Ureter (tissue), 1 donor: Measurements from ENCODE around the gene CD81. TPM values are rescaled to one million over a fixed set of nuclear protein-coding genes. Genes with fewer than 3 reads are reported as not detected.

Source experiments
- DNase-seq: peaks from one replicate; pipeline ENCODE4 v3.0.0-alpha.2; 2020; ENCODE audit warnings: low spot score
- total RNA-seq: library from RNA; stranded (reverse); gene quantifications from one replicate; pipeline ENCODE4 v1.2.4, GENCODE V29; 2023
- donor health status: DM: yes; HTN: yes; CAD: no.

The CD81 gene
- total RNA-seq, 1 donor from 2014 or later = 831 TPM

GRCh38 chr11:2375964-2376551 is 1.1 kb upstream of the CD81 start:
- DNase-seq = peak; percentile 67

- DNase-seq = peak; percentile 73
Measured at GRCh38 chr11:2377511-2378443, 667 bp downstream of the CD81 start.

DNA sequence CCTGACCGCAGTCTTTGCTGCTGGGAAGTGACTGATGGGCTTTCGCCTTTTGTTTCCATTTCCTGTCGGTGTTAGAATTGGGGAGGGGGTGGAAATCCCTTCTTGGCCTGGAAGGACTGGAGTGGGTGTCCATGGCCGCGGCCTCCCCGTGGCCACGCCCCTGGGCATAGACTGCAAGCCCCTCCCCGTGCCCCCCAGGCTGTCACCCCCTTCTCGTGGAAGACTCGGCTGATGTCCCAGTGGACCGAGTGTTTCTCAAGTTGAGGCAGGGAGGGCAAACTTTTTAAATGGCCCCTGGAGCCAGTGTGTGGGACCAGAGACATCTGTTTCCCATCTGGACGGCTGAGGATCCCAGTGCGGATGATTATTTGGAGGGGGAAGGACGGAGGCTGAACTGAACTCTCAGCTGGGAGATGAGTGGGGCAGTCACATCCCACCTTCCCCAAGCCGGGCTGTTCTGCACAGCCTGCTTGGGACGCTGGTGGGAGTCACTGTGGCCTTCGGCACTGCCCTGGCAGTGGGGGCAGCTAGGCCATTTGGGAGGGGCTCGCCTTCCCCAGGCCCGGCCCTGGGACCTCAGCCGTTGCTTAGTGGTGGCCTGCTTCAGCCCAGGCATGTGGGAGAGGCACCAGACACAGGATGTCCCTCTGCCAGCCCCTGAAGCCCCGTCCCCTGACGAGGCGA is 1.6 kb downstream of the CD81 start:
- peak; percentile 57 for DNase-seq

DNA sequence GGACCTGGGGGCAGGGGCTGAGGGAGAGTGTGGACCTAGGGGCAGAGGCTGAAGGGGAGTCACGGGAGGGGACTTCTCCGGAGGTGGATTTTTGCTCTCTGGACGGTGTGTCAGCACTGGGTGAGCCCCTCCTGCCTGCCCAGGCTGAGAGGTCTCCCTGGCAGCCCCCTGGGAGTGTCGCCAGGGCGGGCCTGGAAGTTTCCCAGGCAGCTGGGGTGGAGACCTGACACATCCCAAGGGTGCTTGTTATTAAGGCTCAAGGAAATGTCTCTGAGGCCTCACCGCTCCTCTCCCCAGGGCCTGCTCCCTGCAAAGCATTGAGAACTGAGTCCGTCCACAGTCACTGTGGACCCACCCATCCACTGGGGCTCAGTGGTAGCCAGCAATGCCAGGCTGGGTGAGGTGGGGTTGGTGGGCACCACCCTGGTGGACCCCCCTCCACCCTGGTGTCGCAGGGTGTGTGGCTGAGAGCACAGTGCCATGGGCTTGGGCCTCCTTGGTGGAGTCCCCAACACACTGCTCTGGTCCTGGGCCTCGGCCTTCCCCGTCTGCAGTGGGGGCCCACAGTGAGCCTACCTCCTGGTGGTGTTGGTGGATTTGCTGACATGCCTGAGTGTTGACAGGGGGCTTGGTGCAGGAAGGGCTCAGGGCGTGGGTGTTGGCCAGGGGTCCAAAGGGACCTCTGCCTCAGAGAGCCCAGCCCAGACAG is 2.5 kb downstream of the CD81 start:
- DNase-seq = no peak

- DNase-seq = no peak
Measured at GRCh38 chr11:2380396-2380795, 3.3 kb downstream of the CD81 start.

GRCh38 chr11:2380807-2381350 is 3.8 kb downstream of the CD81 start:
- DNase-seq = no peak

- no peak for DNase-seq
Measured at GRCh38 chr11:2381494-2382128, 4.5 kb downstream of the CD81 start.

GRCh38 chr11:2382129-2382517 is 5.0 kb downstream of the CD81 start:
- no peak for DNase-seq

DNA sequence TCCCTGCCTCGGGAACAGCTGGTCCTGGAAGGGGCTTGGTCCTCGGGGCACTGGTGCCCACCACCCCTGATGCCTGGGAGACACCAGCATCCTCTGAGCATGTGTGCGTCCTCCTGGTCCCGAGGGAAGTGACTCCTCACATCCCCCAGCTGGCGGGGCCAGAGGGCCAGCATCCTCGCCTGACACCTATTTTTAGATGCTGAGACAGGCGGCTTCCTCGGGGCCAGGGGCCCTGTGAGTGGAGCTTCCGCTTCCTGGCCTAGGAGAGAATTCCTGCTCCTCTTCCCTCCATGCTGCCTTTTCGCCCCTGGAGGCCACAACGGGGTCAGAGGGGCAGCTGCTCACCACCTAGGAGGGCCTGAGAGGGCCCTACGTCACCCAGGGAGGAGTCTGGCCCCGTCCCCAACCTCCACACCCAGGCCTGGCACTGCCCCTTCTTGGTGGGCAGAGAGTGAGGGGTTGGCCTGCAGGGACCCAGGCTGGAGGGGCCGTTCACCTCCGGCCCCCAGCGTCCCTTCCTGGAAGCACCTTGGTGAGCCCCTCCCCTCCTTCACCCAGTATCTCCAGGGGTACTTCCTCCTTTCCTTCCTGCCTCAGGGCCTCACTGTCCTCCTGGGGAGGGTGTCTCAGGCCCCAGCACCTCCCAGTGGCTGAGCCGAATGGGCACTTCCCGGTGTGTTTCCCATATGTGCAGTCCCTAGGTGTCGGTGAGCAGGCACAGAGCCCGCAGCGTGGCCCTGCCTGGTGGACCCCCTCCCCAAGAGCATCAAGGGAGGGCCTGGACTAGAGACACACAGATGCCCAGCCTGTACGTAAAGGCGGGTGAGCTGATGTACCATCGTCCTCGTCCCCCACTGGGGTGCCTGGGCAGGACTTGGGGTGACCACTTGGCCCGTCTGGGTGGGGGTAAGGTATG is 6.1 kb downstream of the CD81 start:
- DNase-seq = no peak

DNA sequence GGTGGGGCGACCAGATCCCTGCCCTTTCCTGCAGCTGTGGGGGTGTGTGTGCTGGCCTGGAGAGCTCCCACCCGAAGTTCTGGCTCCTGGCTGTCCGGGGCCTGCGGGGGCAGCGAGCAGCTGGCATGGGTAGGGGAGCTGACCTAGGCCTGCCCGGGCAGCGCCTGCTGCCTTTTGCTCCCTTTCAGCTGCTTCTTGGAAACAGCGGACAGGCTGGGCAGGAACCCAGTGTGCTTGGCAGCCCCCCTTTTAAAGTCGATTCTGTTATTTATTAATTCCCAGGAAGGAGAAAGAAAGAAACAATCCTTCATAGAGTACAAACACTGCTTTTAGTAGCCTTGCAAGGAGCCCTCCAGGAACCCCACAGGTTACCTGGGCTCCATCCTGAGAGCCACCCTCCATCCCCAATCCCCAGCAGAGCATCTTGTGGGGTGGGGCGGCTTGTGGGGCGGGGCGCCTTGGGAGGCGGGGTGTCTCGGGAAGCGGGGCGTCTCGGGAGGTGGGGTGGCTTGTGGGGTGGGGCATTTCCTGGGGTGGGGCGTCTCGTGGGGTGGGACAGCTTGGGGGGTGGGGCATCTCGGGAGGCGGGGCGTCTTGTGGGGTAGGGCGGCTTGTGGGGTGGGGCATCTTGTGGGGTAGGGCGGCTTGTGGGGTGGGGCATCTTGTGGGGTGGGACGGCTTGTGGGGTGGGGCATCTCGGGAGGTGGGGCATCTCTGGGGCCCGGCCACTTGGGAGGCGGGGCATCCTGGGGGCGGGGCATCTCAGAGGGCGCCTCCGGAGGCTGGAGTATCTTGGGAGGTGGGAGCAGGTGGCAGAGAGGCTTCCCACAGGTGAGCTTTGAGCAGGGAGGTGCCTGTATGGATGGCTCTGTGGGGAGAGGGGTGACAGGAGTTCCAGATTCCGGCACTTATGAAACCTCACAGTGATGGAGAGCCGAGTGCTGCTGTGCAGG is 7.0 kb downstream of the CD81 start:
- DNase-seq = peak; percentile 71

DNA sequence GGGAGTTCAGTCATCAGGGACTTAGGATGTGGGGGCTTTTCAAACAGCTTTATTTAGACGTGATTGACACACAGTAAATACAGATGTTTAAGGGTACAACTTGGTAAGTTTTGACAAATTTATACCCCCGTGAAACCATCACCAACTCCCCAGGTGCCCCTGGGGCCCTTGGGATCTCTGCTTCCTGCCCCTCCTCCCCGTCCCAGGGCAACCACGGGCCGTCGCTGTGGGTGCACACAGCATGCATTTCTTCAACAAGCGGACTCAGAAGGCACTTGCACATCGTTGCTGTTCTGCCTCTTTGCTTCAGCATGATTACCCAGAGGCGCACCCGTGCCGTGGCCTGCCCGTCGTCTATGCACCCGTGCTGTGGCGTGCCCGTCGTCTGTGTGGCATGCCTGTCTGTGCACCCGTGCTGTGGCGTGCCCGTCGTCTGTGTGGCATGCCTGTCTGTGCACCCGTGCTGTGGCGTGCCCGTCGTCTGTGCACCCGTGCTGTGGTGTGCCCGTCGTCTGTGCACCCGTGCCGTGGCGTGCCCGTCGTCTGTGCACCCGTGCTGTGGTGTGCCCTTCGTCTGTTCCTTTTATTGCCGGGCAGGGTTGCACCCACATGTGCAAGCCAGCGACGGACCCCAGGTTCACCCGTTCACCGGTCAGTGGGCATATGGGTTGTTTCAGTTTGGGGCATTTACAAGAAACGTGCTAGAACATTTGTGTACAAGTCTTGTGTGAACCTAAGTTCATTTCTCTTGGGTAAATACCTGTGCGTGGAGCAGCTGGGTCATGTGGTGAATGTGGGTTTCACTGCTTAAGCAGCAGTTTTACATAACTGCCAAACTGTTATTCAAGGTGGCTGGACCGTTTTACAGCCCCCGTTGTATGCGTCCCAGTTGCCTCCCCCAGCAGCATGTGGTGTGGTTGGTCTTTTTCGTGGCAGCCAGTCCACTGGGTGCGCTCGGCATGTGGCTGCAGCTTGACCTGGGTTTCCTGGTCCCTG is 8.3 kb downstream of the CD81 start:
- no peak for DNase-seq

- no peak for DNase-seq
Measured at GRCh38 chr11:2386591-2386990, 9.5 kb downstream of the CD81 start.

DNA sequence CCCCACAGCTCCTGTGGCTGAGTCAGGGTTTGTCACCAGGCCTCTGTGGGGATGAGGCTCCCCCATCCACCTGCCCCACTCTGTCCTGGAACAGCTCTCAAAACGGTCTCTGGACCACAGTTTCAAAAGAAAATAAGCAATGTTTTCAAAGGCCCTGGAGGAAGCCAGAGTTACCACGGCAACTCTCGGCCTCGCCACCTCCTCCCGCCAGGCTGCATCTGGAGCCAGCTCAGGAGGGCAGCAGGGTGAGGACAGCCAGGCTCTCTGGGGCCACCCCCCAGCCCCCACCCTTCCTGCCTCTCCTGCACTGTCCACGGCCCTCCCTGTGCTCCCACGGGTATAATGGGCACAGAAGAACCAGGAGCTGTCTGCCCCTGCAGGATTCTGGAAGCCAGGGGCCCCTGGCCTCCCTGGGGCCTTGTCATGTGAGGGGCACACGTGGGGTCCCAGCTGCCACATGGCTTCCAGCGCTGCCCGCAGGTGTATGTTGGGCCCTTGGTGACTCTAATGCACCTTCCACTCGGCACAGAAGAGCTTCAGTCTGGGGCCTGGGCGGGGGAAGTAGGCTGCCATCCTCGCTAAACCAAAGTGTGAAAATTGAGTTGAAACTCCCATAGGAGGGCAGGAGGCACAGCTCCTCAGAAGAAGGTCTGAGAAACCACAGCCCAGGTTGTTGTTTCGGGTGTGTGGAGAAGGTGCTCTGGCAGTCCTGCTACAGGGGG is 10.3 kb downstream of the CD81 start:
- no peak for DNase-seq

DNA sequence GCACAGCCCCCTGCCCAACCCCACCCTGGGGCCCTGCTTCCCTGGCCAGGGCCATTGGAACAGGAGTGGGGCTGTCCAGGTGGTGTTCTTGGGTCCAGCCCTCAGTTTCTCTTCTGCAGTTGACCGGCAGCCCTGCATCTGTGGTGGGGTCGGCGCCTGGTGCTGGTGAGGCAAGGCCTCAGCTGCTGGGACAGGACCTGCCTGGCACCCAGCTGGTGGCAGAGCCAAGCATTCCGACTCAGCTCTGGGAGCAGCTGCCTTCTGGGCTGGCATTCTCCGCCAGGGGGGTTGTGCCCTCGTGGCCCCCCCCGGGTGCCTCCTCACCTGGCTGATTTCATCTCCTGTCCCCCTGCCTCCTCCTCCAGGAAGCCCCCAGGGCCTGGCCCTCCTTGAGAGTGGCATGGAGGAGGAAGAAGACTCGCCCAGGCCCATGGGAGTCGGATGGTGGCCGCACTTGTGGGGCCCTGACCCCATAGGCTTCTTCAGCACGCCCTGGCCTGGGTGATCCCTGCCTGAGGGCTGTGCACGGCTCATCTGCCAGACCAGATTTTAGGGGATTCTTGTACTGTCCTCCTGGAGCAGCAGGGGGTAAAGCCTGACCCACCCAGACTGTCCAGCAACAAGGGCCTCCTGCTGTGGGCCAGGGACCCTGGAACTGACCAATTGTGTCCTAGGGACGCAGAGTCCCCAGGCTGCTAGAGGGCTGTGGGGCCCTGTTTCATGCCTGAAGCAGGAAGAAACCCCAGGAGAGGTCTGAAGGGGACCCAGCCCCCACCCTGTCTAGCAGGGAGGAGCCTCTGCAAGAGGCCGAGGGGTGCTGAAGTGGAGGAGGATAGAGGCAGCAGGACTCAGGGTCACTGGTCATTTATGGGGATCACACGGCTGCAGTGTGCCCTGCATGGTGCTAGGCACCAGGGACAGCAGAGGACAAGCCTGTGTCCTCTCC is 11.6 kb downstream of the CD81 start:
- DNase-seq = no peak

GRCh38 chr11:2389377-2390026 is 12.4 kb downstream of the CD81 start:
- DNase-seq = no peak
